ENCODE measurements around the gene SLC19A1. TPM values are rescaled to one million over a fixed set of nuclear protein-coding genes. Genes with fewer than 3 reads are reported as not detected.
"Not testable (repeated sequence)": the region's sequence is repeated elsewhere in the genome, so short reads cannot be mapped to it uniquely, and the experiment has no call there.

The SLC19A1 gene
- polyA plus RNA-seq, 3 donors: 25.0 to 53.0 (median 39.9) TPM

GRCh38 chr21:45568383-45568782, 26.1 kb upstream of the SLC19A1 start:
- Histone ChIP-seq H3K9me3 (replicated peaks in 1 of 2; ENCODE audit: control insufficient read depth in 1 of 2, insufficient read depth in 1 of 2, low read length in 2 of 2) (no peaks in the 10 kb centered on the region), H3K79me2 (ENCODE audit: insufficient read depth, low read length) (no peaks in the 10 kb centered on the region), H3K4me1 (ENCODE audit: control insufficient read depth in 1 of 2, insufficient read depth in 2 of 2, low read length in 2 of 2) (no peaks in the 10 kb centered on the region), H4K20me1 (ENCODE audit: insufficient read depth, low read length) (no peaks in the 10 kb centered on the region), H3K4me3 (replicated peaks in 1 of 3; ENCODE audit: low read depth in 2 of 3, low read length in 3 of 3) (no peak overlapping the region), H3K4me2 (replicated peaks; ENCODE audit: extremely low read depth, low read length, poor library complexity, severe bottlenecking) (no peak overlapping the region), H3K27ac (ENCODE audit: low read depth in 1 of 2, low read length in 2 of 2) (no peak overlapping the region), H3K36me3 (replicated peaks in 1 of 2; ENCODE audit: control insufficient read depth in 1 of 2, insufficient read depth in 2 of 2, low read length in 2 of 2) (no peaks in the 10 kb centered on the region), H3K27me3 (ENCODE audit: control insufficient read depth in 2 of 2, insufficient read depth in 2 of 2, low read length in 2 of 2) (peaks cover 5 to 11% of the 10 kb centered on the region in 2 donors), H3K9ac (ENCODE audit: insufficient read depth, low read length, poor library complexity, severe bottlenecking) (no peak overlapping the region), H2AFZ (ENCODE audit: insufficient read depth, low read depth, low read length, poor library complexity, severe bottlenecking) (no peak overlapping the region)
- no peak for DNase-seq
- no peaks in the 10 kb centered on the region for H3K4me1 Mint-ChIP-seq
- TF ChIP-seq CTCF (IDR thresholded peaks at IDR 0.05): no peak
- no peaks in the 10 kb centered on the region for H3K36me3 Mint-ChIP-seq
- H3K27ac Mint-ChIP-seq: no peak overlapping the region
- H3K27me3 Mint-ChIP-seq (ENCODE audit: low read depth in 3 of 3): peaks cover 15 to 36% (median 24%) of the 10 kb centered on the region in 3 donors
- intact Hi-C loops (cut with micrococcal nuclease): no loop called here
- H3K4me3 Mint-ChIP-seq: no peak overlapping the region
- H3K9me3 Mint-ChIP-seq: peaks cover 0 to 2% (median 0%) of the 10 kb centered on the region in 7 donors
- no CpG with 5 or more reads among the region's 3 CpGs for WGBS (ENCODE audit: insufficient coverage)

DNA sequence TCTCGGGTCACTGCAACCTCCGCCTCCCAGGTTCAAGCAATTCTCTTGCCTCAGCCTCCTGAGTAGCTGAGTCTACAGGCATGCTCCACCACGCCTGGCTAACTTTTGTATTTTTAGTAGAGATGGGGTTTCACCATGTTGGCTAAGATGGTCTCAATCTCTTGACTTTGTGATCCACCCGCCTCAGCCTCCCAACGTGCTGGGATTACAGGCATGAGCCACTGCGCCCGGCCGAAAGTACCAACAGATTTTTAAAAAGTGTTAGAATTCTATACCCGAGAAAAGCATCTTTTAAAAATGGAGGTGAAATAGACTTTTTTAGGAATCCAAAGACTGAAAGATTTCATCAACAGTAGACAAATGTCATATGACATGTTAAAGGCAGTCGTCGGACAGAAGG, 21.9 kb upstream of the SLC19A1 start:
- H3K9me3 Mint-ChIP-seq; H3K79me2 ChIP-seq (ENCODE audit: insufficient read depth, low read length); H3K4me1 ChIP-seq (ENCODE audit: control insufficient read depth in 1 of 2, insufficient read depth in 2 of 2, low read length in 2 of 2); H3K4me3 ChIP-seq (replicated peaks in 1 of 3; ENCODE audit: low read depth in 2 of 3, low read length in 3 of 3); H3K4me1 Mint-ChIP-seq; H3K4me2 ChIP-seq (replicated peaks; ENCODE audit: extremely low read depth, low read length, poor library complexity, severe bottlenecking); intact Hi-C loops (cut with micrococcal nuclease); H3K27ac ChIP-seq (ENCODE audit: low read depth in 1 of 2, low read length in 2 of 2); H3K4me3 Mint-ChIP-seq; H4K20me1 ChIP-seq (ENCODE audit: insufficient read depth, low read length); H2AFZ ChIP-seq (ENCODE audit: insufficient read depth, low read depth, low read length, poor library complexity, severe bottlenecking); H3K27ac Mint-ChIP-seq; H3K9ac ChIP-seq (ENCODE audit: insufficient read depth, low read length, poor library complexity, severe bottlenecking); H3K36me3 ChIP-seq (replicated peaks in 1 of 2; ENCODE audit: control insufficient read depth in 1 of 2, insufficient read depth in 2 of 2, low read length in 2 of 2); H3K9me3 ChIP-seq (replicated peaks in 1 of 2; ENCODE audit: control insufficient read depth in 1 of 2, insufficient read depth in 1 of 2, low read length in 2 of 2); H3K36me3 Mint-ChIP-seq; DNase-seq: not testable (repeated sequence)
- 100% methylated on average over 6 of the region's 11 CpGs for WGBS (ENCODE audit: insufficient coverage)
- peaks cover 24 to 51% (median 38%) of the 10 kb centered on the region in 3 donors for H3K27me3 Mint-ChIP-seq (ENCODE audit: low read depth in 3 of 3)
- peaks cover 12 to 23% of the 10 kb centered on the region in 2 donors for H3K27me3 ChIP-seq (ENCODE audit: control insufficient read depth in 2 of 2, insufficient read depth in 2 of 2, low read length in 2 of 2)
